Activated CD4-positive, alpha-beta T cell treated with anti-CD3 and anti-CD28 coated beads, Interleukin-2, Interleukin-4, amounts not matched to agents 100 ng/mL and 50 ng/mL, durations not matched to agents 16 hours and 8 hours (primary cell): ENCODE data around the gene MAGI3.
"Not testable (repeated sequence)": the region's sequence is repeated elsewhere in the genome, so short reads cannot be mapped to it uniquely, and the experiment has no call there.

Experiments
- DNase-seq: peaks from one replicate; pipeline ENCODE4 v3.0.0-alpha.2; 2020; ENCODE audit warnings: low spot score

Gene MAGI3

DNA sequence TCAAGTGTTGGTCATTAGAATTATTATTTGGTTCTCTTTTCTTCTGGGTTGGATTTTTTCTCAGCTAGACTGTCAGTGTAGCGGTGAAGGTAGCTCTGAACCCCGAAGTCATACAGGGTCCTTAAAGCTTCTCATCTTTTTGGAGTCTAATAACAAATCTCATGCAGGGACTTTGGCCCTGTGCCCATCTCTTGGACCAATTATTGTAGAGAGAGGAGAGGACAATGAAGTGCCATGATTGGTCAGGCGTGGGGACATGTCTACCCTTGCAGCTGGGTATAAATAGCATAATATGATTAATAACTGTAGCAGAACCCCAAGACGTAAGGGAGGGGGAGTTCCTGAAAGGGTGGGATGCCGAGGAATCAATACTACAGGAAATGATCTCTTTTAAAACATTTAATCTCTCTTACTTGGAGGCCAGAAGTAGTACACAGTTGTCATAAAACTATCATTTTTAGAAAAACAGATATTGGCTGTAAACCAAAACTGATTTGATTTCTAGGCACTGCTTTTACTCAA, 8.8 kb downstream of the MAGI3 start:
- no peak for DNase-seq

DNA sequence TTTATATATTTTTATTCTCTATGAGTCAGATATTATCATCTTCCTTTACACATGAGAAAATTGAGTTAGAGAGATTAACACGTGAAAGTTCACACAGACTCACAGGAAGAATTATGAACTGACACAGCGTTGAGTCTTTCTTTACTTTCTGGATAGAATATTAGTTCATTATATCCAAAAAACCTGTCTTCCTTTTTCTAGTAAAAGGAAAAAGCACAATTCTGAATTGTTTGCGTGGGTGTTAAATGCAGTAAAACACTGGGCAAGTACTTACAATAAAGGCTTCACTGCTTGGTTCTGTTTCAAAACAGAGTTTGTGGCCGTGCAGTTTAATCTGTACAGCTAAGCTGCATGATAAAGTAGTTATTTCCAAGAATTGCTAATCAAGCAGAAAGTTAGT, 10.8 kb downstream of the MAGI3 start:
- no peak for DNase-seq

DNA sequence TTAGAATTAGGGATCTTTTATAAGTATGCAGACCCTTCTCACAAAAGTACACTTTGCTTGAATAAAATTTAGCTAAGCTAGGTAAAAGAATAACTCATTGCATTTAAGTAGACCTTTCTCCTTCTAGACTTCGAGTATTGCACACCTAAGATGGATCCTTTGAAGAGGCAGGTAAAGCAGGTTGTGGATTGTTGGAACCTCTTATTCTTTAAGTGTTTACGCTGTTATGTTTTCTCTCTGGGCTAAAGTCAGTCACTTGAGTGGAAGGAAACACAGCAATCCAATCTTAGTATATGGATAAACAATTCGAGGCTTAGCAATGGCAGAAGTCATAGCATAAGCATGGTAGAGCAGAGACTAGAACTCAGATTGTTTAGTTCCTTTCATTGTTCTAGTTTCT, 11.4 kb downstream of the MAGI3 start:
- no peak for DNase-seq

DNA sequence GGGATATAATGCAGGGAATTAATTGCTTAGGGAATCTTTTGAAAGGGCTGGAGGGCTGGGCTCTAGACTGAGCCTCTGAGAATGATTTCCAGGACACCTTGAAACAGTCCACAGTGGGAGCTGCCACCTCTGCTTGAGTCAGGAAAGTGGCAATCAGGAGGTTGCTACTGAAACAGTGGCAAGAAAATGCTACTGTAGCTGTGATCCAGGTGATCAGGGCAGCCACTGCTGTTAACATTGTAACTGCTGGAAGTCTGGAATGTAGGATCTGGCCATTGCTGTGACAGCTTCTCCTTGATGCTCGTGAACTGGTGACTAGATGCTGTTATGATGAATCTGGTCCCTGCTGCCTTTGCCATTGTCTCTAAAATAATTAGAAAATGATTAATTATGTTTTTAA, 12.8 kb downstream of the MAGI3 start:
- no peak for DNase-seq

DNA sequence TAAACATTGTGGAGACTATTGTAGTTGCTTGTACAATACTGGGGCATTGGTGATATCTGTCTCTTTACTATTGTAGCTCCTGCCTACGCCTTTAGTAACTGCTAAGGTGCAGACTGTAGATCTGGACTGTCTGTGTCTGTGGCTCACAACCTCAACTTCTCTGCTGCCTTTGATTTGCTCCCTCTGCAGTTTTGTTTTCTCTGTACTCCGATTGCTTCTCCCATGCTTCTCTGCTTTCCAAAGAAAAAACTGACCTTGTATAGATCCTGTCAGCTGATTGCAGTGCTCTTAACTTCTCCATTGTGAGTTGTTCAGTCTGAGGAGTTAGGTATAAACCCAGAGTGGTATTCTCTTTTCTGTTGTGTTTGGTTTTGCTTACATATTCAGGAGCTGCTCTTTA, 15.3 kb downstream of the MAGI3 start:
- DNase-seq: no peak

DNA sequence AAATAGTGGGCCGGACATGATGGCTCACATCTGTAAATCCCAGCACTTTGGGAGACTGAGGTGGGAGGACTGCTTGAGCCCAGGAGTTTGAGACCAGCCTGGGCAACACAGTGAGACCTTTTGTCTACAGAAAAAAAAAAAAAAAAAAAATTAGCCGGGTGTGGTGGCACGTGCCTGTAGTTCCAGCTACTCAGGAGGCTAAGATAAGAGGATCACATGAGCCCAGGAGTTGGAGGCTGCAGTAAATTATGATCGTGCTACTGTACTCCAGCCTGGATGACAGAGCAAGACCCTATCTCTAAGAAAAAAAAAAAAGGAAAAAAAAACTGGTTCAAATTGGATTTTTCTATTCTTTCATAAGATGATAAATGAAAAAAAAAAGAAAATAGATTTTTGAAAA, 15.8 kb downstream of the MAGI3 start:
- not testable (repeated sequence) for DNase-seq

DNA sequence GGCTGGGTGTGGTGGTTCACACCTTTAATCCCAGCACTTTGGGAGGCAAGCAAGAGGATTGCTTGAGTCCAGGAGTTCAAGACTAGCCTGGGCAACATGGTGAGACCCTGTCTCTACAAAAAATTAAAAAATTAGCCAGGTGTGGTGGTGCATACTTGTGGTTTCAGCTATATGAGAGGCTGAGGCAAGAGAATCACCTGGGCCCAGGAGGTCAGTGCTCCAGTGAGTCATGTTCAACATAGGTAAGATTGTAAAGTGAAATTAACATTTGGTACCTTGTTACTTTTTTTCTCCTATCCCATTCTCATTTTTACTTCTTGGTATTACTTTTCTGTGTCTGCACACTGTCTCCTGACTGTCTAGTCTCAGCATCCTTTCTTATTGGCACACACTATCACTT, 19.0 kb downstream of the MAGI3 start:
- DNase-seq: no peak

DNA sequence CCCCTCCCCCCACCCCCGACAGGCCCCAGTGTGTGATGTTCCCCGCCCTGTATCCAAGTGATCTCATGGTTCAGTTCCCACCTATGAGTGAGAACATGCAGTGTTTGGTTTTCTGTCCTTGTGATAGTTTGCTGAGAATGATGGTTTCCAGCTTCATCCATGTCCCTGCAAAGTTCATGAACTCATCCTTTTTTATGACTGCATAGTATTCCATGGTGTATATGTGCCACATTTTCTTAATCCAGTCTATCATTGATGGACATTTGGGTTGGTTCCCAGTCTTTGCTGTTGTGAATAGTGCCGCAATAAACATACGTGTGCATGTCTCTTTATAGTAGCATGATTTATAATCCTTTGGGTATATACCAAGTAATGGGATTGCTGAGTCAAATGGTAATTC, 21.7 kb downstream of the MAGI3 start:
- not testable (repeated sequence) for DNase-seq

DNA sequence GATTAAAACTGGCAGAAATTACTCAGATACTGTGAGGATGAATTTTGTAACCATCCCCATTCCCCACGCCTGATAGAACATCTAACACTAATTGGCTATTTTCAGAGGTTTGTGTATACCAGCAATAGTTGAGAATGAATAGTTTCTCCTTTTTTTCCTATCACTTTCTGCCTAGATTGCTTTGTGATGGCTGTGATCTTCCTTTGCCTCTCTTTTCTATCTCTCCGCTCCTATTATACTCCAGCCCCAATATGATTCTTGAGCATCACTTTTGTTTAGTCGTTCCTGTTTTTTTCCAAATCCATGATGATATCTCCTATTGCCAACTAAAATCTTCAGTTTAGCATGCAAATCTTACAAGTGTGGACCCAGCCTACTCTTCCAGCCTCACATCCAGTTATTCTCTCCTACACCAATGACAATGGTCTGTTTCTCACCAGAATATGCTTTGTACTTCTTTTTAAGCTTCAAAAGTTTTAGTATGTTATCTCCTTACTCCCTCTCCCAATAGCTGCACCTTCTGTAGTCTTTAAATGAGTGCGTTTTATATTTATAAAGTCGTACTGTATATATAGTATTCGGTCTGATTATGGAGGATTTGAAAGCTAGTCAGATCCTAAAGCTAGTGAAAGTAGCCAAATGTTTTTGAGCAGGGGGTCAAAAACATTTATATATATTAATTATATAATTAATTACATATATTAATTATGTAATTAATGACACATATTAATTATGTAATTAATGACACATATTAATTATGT, 25.2 kb downstream of the MAGI3 start:
- DNase-seq: no peak

DNA sequence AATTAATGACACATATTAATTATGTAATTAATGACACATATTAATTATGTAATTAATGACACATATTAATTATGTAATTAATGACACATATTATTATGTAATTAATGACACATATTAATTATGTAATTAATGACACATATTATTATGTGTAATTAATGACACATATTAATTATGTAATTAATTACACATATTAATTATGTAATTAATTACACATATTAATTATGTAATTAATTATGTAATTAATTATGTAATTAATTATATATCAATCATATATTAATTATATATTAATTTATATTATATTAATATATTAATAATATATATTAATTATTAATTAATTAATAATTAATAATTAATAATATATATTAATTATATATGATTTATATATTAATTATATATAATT, 25.8 kb downstream of the MAGI3 start:
- not testable (repeated sequence) for DNase-seq

DNA sequence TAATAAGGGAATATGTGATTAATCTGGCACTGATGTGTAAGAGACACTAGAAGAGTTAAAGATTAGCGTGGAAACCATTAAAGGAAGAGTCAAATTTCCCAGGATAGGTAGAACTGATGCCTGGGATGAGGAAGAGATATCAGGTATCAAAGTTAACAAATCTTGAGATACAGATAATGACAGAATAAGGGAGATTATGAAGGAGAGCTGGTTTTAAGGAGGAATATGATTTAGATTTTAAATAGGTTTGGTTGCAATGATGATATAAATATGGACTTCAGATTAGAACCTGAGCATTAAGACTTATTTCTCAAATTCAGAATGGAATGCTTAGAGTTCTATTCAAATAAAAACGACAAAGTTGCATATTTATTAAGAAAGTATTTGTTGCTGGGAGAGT, 26.2 kb downstream of the MAGI3 start:
- DNase-seq: no peak

DNA sequence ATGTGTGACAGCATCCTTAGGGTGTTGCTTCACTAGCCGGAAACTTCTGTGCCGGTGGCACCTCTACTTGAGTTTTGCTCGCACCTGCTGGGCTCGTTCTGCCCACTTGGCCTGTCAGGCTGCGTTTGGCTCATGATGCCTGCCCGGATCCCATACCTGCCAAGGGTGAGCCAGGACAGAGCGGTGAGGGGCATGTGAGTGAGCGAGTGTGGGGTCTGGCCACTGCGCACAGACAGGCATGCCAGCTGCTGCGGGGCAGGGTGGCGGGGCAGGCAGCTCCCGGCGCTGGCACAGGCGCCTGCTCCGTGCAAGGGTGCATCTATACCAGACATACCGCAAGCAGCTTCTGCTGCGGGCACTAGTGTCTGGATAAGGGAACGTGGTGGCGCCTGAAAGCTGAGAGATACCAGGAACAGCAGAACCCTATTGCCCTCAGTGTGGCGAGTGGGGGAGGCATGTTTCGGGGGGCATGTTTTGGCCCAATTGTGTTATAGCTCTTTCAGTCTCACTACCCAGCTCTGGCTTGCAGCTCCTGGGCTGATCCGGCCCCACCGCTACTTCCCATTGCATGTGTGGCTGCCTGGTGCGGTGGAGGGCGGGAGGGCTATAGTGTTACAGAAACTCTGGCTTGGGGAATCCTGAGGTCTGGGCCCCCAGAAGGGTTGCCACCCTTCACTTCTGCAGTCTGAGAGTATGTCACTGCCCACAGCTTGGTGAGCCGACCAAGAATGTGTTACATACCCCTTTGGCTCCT, 32.2 kb downstream of the MAGI3 start:
- no peak for DNase-seq

DNA sequence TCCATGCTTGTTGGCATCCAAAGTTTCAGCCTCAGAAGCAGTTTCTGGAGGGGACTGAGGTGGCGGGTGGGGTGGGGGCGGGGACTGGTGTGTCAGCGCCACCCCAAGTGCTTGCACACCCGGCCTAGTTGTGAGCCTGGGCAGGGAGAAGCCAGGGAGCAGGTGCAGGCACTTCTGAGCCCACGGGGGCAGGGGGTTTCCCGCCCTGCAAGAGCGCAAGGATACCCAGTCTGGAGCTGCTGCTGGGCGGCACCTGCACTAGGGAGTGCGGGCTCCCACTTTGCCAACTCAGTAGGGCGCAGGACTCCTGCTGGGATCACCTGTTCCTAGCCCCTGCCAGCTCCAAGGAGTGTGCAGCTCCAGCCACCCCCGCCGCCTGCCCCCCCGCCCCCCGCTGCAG, 33.5 kb downstream of the MAGI3 start:
- DNase-seq: no peak

DNA sequence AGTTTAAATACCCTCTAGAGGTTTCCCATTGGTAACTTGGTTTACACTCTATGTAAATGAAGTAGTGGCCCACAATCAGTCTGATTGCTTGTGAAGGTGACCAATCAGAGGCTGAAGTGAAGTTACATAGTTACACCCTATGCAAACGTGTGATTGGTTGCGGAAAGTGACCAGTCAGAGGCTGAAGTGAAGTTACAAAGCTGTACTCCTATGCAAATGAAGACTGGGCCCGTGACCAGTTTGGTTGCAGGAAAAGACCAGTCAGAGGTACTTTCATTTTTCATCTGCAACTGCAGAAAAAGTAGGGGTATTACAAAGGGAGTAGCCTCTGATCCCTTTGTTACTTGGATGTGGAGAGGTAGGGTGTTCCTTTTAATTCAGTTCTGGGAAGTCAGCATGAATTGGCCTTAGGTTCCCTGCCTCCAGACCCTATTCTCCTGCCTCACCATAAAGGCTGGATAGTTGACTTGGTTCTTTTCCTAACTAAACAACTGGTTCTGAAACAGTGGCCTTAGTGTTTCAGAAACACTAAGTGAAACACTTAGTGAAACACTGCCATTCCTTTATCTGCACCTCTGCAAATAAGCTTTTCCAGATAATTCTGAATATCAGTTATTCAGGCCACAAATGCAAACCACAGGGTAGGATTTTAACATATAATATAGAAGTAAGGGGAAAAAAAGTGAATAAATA, 39.3 kb downstream of the MAGI3 start:
- DNase-seq: no peak

DNA sequence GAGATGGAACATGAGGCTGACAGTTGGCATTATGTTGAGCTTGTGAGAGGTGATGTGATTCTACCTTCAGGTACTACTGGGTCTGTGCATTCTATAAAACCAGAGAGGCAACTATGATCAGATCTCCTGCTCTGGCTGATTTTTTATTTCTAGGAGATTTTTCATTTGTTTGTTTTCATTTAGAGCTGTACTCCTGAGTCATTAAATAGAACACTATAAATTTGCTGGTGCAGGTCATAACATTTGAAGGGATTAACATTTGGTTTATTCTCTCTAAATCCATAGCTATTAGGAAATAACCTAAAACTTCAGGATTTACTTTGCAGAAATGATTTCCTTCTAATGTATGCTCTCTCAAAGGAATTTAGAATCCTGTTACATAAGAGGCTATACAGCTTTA, 42.9 kb downstream of the MAGI3 start:
- DNase-seq: no peak

DNA sequence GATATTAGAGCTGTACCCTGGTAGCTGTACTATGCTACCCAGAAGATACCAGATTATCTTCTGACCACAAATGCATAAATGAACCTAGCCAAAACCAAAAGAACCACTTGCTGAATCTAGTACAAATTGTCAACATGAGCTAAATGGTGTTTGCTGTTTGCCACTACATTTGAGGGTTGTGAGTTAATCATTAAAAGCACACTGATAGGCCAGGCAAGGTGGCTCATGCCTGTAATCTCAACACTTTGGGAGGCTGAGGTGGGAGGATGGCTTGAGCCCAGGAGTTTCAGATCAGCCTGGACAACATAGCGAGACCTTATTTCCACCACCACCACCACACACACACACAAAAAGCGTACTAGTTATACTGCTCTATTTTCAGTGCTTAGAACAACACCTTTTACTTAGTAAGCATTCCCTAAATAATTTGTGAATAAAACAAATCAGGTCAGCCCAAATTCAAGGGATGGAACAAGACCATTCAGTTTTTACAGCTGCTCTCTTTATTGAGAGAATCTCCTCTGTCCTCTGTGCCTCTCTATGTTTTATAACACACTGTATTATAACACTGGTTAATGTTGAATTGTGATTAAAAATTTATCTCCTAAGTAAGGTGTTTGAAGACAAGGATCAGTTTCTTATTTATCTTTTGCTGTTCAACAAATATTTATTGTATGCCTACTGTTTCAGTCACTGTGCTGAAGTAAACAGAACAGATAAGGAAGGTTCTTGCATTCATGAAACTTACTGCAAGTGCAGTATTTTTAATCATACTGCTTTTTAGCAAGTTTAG, 44.0 kb downstream of the MAGI3 start:
- DNase-seq: no peak

DNA sequence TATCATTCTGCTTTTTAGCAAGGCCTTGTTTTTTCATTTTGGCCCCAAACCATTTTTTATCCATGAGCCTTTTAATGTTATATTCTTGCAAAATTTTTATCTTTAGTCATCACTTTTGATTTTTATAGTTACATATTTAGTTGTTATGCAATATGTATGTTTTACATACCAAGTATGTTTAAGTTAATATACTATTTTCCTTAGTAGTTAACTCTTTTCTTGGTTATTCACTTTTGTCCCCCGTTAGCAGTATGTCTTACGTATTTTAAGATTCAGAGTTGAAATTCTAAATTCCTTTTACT, 44.5 kb downstream of the MAGI3 start:
- DNase-seq: no peak

DNA sequence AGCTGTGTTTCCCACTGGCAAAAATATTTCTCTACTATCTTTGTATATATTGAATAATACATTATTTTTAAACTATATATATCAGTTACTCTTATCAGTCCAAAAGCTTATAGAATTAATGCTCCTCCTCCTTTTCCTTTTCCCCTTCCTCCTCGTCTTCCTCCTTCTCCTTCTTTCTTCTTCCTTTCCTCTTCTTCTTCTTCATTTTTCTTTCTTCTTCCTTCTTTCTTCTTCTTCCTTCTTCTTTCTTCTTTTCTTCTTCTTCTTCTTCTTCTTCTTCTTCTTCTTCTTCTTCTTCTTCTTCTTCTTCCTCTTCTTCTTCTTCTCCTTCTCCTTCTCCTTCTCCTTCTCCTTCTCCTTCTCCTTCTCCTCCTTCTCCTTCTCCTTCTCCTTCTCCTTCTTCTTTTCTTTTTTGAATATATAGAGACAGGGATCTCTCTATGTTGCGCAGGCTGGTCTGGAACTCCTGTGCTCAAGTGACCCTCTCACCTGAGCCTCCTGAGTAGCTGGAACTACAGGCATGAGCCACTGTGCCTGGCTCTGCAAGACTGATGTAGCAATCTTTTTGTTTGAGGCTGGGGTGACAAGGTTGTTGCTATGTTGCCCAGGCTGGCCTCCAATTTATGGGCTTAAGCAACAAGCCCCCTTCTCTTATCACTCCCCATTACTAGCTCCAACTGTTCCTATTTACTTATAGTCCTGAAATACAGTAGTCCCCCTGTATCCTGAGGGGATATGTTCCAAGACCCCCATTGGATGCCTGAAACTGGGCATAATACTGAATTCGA, 47.4 kb downstream of the MAGI3 start:
- no peak for DNase-seq

DNA sequence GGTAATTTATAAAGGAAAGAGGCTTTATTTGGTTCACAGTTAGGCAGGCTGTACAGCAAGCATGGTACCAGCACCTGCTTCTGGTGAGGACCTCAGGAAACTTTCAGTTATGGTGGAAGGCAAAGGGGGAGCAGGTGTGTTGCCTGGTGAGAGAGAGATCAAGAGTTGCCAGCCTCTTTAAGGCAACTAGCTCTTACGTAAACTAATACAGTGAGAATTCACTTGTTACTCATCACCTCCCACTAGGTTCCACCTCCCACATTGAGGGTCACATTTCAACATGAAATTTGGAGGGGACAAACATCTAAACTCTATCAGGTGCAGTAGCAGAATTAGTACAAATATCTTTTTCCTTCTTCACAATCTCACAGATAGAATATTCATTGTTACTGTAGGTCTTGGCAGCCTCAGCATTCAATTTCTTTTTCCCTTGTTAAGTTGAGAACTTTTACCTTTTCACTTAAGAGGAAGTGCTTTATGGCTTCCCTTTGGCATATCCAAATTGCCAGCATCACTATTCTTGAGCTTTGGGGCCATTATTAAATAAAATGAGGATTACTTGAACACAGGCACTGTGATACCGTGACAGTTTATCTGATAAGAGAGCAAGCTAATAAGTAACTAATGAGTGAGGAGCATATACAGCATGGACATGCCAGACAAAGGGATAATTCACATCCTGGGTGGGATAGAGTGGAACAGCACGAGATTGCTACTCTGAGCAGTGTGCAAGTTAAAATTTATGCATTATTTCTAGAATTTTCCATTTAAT, 48.4 kb downstream of the MAGI3 start:
- DNase-seq: no peak

DNA sequence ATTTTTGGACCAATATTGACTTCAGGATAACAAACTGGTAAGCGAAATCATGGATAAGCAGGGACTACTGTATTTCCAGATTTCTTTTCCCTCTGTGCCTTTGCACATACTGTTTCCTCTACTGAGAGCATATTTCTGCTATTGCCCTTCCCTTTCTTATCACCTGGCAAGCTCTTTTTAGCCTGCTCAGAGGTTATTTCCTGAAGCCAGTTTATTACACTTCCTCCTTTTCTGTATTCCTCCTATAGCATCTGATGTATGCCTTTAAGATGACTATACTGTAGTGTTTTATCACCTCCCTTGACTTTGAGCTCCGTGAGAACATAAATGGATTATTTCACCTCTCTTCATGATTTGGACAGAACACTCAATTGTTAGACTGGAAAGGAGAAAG, 49.0 kb downstream of the MAGI3 start:
- DNase-seq: no peak

DNA sequence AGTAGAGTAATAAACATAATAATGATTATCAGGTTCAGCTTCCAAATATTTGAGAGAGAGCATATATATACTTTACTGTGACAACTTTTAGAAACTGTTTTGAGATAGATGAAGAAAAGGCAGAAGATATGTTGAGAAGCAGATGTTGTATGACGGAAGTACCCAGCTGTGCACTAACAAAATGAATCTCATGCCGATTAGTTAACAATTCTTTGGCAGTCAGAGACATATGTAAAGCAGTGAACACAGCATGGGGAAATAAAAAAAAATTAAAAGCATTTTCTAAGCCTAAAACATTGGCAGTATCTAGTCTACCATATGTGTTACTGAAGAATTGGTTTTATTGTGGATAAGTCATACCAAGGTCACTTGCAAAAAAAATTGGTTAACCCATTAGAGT, 51.8 kb downstream of the MAGI3 start:
- DNase-seq: no peak
